Hepatocyte (in vitro differentiated cells): Measurements from ENCODE around the gene RABL6.

Source experiments
- EZH2 ChIP-seq: fragments of 200-600 bp; sonication (generic); IDR thresholded peaks from 2 replicates; pipeline ENCODE4 v1.6.1; 2016; ENCODE audit warnings: antibody characterized with exemption, mild to moderate bottlenecking, borderline replicate concordance
- EZH2phosphoT487 ChIP-seq: fragments of 200-600 bp; sonication (generic); IDR thresholded peaks from one replicate; pipeline ENCODE4 v1.6.1; 2018; ENCODE audit warnings: antibody characterized with exemption, mild to moderate bottlenecking, low read depth, moderate library complexity; ENCODE audit not compliant: unreplicated experiment, severe bottlenecking
- TF ChIP-seq, protein P1 (sequence below): fragments of 200-600 bp; sonication (generic); IDR thresholded peaks from 2 replicates; pipeline ENCODE4 v1.5.1; 2016; ENCODE audit warnings: antibody characterized with exemption, mild to moderate bottlenecking; ENCODE audit not compliant: poor library complexity

DNA sequence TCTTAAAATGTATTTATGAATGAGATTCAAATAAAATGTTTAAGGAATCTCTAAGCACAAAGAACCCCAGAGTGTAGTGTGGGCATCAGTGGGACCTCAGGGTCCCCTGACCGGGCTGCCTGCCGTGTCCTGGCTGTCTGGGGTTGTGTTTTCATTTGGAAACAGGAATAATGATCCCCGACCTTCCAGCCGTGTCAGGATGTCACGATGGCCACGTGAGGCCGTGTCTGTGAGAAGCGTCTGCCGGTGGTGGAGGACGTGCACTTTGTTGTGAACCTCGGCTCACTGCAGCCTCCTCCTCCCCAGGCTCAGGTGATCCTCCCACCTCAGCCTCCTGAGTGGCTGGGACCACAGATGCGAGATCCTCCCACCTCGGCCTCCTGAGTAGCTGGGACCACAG lies 82.9 kb downstream of the RABL6 start:
- TF ChIP-seq, protein P1, sequence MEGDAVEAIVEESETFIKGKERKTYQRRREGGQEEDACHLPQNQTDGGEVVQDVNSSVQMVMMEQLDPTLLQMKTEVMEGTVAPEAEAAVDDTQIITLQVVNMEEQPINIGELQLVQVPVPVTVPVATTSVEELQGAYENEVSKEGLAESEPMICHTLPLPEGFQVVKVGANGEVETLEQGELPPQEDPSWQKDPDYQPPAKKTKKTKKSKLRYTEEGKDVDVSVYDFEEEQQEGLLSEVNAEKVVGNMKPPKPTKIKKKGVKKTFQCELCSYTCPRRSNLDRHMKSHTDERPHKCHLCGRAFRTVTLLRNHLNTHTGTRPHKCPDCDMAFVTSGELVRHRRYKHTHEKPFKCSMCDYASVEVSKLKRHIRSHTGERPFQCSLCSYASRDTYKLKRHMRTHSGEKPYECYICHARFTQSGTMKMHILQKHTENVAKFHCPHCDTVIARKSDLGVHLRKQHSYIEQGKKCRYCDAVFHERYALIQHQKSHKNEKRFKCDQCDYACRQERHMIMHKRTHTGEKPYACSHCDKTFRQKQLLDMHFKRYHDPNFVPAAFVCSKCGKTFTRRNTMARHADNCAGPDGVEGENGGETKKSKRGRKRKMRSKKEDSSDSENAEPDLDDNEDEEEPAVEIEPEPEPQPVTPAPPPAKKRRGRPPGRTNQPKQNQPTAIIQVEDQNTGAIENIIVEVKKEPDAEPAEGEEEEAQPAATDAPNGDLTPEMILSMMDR: no peak
- no peak for TF ChIP-seq EZH2phosphoT487
- no peak for TF ChIP-seq EZH2
